ENCODE measurements around the gene SIRT2. TPM values are rescaled to one million over a fixed set of nuclear protein-coding genes. Genes with fewer than 3 reads are reported as not detected.
"Not testable (repeated sequence)": the region's sequence is repeated elsewhere in the genome, so short reads cannot be mapped to it uniquely, and the experiment has no call there.

SIRT2 gene
- total RNA-seq, 1 donor from 2014 or later = 41.3 TPM

GRCh38 chr19:38888876-38889275 lies 10.5 kb downstream of the SIRT2 start:
- DNase-seq (ENCODE audit: low read depth) (no peak), FAIRE-seq (no peak)
- H3K36me3 ChIP-seq (ENCODE audit: control insufficient read depth, insufficient read depth, low read length) = peaks cover 13% of the 10 kb centered on the region
- no peak overlapping the region for H3K4me3 ChIP-seq (ENCODE audit: low read depth, low read length)
- no peaks in the 10 kb centered on the region for H3K27me3 ChIP-seq (ENCODE audit: control insufficient read depth, insufficient read depth, low read length)
- no peak for TF ChIP-seq CTCF (IDR thresholded peaks at IDR 0.05; ENCODE audit: insufficient read depth, low read length, severe bottlenecking)

- H3K27me3 ChIP-seq (ENCODE audit: control insufficient read depth, insufficient read depth, low read length); H3K4me3 ChIP-seq (ENCODE audit: low read depth, low read length); H3K36me3 ChIP-seq (ENCODE audit: control insufficient read depth, insufficient read depth, low read length); FAIRE-seq; DNase-seq (ENCODE audit: low read depth): not testable (repeated sequence)
Measured at GRCh38 chr19:38884691-38885090, 14.7 kb downstream of the SIRT2 start.

- DNase-seq (ENCODE audit: low read depth) (no peak), FAIRE-seq (no peak)
- no peak for TF ChIP-seq CTCF (IDR thresholded peaks at IDR 0.05; ENCODE audit: insufficient read depth, low read length, severe bottlenecking)
- H3K36me3 ChIP-seq (ENCODE audit: control insufficient read depth, insufficient read depth, low read length) = no peaks in the 10 kb centered on the region
- no peaks in the 10 kb centered on the region for H3K27me3 ChIP-seq (ENCODE audit: control insufficient read depth, insufficient read depth, low read length)
- H3K4me3 ChIP-seq (ENCODE audit: low read depth, low read length) = no peak overlapping the region
Measured at GRCh38 chr19:38883286-38883685, 16.1 kb downstream of the SIRT2 start.

- no peak overlapping the region for H3K4me3 ChIP-seq (ENCODE audit: low read depth, low read length)
- no peaks in the 10 kb centered on the region for H3K27me3 ChIP-seq (ENCODE audit: control insufficient read depth, insufficient read depth, low read length)
- no peaks in the 10 kb centered on the region for H3K36me3 ChIP-seq (ENCODE audit: control insufficient read depth, insufficient read depth, low read length)
- no peak for DNase-seq (ENCODE audit: low read depth)
- no peak for FAIRE-seq
- TF ChIP-seq CTCF (IDR thresholded peaks at IDR 0.05; ENCODE audit: insufficient read depth, low read length, severe bottlenecking) = no peak
Measured at GRCh38 chr19:38880882-38881609, 18.4 kb downstream of the SIRT2 start.

- no peak for TF ChIP-seq CTCF (IDR thresholded peaks at IDR 0.05; ENCODE audit: insufficient read depth, low read length, severe bottlenecking)
- no peaks in the 10 kb centered on the region for H3K36me3 ChIP-seq (ENCODE audit: control insufficient read depth, insufficient read depth, low read length)
- no peaks in the 10 kb centered on the region for H3K27me3 ChIP-seq (ENCODE audit: control insufficient read depth, insufficient read depth, low read length)
- no peak for DNase-seq (ENCODE audit: low read depth)
- no peak overlapping the region for H3K4me3 ChIP-seq (ENCODE audit: low read depth, low read length)
- FAIRE-seq = no peak
Measured at GRCh38 chr19:38880076-38880881, 19.1 kb downstream of the SIRT2 start.

- no peak for FAIRE-seq
- no peak for DNase-seq (ENCODE audit: low read depth)
- no peak for TF ChIP-seq CTCF (IDR thresholded peaks at IDR 0.05; ENCODE audit: insufficient read depth, low read length, severe bottlenecking)
- Histone ChIP-seq H3K36me3 (ENCODE audit: control insufficient read depth, insufficient read depth, low read length) (no peaks in the 10 kb centered on the region), H3K4me3 (ENCODE audit: low read depth, low read length) (no peak overlapping the region), H3K27me3 (ENCODE audit: control insufficient read depth, insufficient read depth, low read length) (no peaks in the 10 kb centered on the region)
Measured at GRCh38 chr19:38879400-38879751, 20.0 kb downstream of the SIRT2 start.

Measured in bronchial epithelial cell (primary cell).